Stimulated activated CD8-positive, alpha-beta memory T cell treated with anti-CD3 and anti-CD28 coated beads, Interleukin-15, amount 100 ng/mL, for 1 hour (primary cell): ENCODE results near the gene SCAMP5.

ENCODE experiments used
- DNase-seq: peaks from one replicate; pipeline ENCODE4 v3.0.0-alpha.2; 2020; ENCODE audit warnings: low read depth

The SCAMP5 gene

GRCh38 chr15:74995182-74995778 is at the start of gene SCAMP5:
SCAMP5 (plus strand) TSS chr15:74995563; CDS start chr15:75011840, 16,277 bp downstream.
- peak; percentile 79 for DNase-seq

GRCh38 chr15:74950078-74950908 is 45.1 kb upstream of the SCAMP5 start:
- DNase-seq: peak; percentile 80

- DNase-seq: no peak
These were observed 44.4 kb upstream of the SCAMP5 start for GRCh38 chr15:74951006-74951405.

- no peak for DNase-seq
These were observed 40.8 kb upstream of the SCAMP5 start for GRCh38 chr15:74954515-74954914.

GRCh38 chr15:74955017-74955416 is 40.3 kb upstream of the SCAMP5 start:
- no peak for DNase-seq

GRCh38 chr15:74955796-74956647 is 39.3 kb upstream of the SCAMP5 start:
- peak; percentile 15 for DNase-seq

GRCh38 chr15:74956648-74957475 is 38.5 kb upstream of the SCAMP5 start, which contains the start of gene RPP25:
RPP25 (minus strand) TSS chr15:74956772; CDS start chr15:74956583, 189 bp downstream.
- peak; percentile 35 for DNase-seq

- DNase-seq: no peak
These were observed 37.8 kb upstream of the SCAMP5 start for GRCh38 chr15:74957476-74958035.

GRCh38 chr15:74958320-74958907 is 36.9 kb upstream of the SCAMP5 start:
- no peak for DNase-seq

- no peak for DNase-seq
These were observed 36.3 kb upstream of the SCAMP5 start for GRCh38 chr15:74958908-74959585.

- DNase-seq: no peak
These were observed 35.8 kb upstream of the SCAMP5 start for GRCh38 chr15:74959586-74959939.

- no peak for DNase-seq
These were observed 35.1 kb upstream of the SCAMP5 start for GRCh38 chr15:74960286-74960685.

GRCh38 chr15:74960995-74961588 is 34.3 kb upstream of the SCAMP5 start:
- DNase-seq: no peak

- DNase-seq: no peak
These were observed 33.7 kb upstream of the SCAMP5 start for GRCh38 chr15:74961616-74962015.

GRCh38 chr15:74962219-74962618 is 33.1 kb upstream of the SCAMP5 start:
- DNase-seq: no peak

- no peak for DNase-seq
These were observed 32.7 kb upstream of the SCAMP5 start for GRCh38 chr15:74962671-74963070.

GRCh38 chr15:74963213-74963612 is 32.1 kb upstream of the SCAMP5 start:
- no peak for DNase-seq

- DNase-seq: no peak
These were observed 30.6 kb upstream of the SCAMP5 start for GRCh38 chr15:74964794-74965193.

- DNase-seq: no peak
These were observed 27.7 kb upstream of the SCAMP5 start for GRCh38 chr15:74967670-74968069.

- DNase-seq: no peak
These were observed 19.2 kb upstream of the SCAMP5 start for GRCh38 chr15:74976159-74976558.
